Subcutaneous abdominal adipose tissue (tissue), 5 donors: Measurements from ENCODE around the gene GPC5.

Source experiments
- H3K27ac ChIP-seq: one replicate; pipeline ENCODE4 v1.7.0; 2013; ENCODE audit warnings: low read depth, mild to moderate bottlenecking, inconsistent platforms, low read length, moderate library complexity
- H3K27me3 ChIP-seq, 5 donors: one replicate each; pipeline ENCODE4 v1.7.0; 2013; ENCODE audit warnings: low read length in 5 of 5, inconsistent platforms in 1 of 5; ENCODE audit not compliant: control insufficient read depth in 5 of 5, insufficient read depth in 4 of 5
- H3K36me3 ChIP-seq, 5 donors: one replicate each; pipeline ENCODE4 v1.7.0; 2013; ENCODE audit warnings: low read length in 5 of 5; ENCODE audit not compliant: control insufficient read depth in 5 of 5, insufficient read depth in 5 of 5
- H3K4me1 ChIP-seq, 5 donors: one replicate each; pipeline ENCODE4 v1.7.0; 2013; ENCODE audit warnings: low read length in 5 of 5, mild to moderate bottlenecking in 3 of 5, moderate library complexity in 1 of 5; ENCODE audit not compliant: control insufficient read depth in 5 of 5, insufficient read depth in 5 of 5
- H3K4me3 ChIP-seq, 5 donors: one replicate each; pipeline ENCODE4 v1.7.0; 2013; ENCODE audit warnings: low read length in 5 of 5, low read depth in 1 of 5
- H3K9ac ChIP-seq, 5 donors: one replicate each; pipeline ENCODE4 v1.7.0; 2013; ENCODE audit warnings: low read length in 5 of 5, mild to moderate bottlenecking in 4 of 5, moderate library complexity in 3 of 5
- H3K9me3 ChIP-seq, 5 donors: one replicate each; pipeline ENCODE4 v1.7.0; 2013; ENCODE audit warnings: low read length in 5 of 5; ENCODE audit not compliant: control insufficient read depth in 5 of 5
- donor health status: healthy.
- donor health status: healthy.
- donor health status: healthy.
- donor health status: healthy.
- donor health status: healthy.

GPC5 gene

DNA sequence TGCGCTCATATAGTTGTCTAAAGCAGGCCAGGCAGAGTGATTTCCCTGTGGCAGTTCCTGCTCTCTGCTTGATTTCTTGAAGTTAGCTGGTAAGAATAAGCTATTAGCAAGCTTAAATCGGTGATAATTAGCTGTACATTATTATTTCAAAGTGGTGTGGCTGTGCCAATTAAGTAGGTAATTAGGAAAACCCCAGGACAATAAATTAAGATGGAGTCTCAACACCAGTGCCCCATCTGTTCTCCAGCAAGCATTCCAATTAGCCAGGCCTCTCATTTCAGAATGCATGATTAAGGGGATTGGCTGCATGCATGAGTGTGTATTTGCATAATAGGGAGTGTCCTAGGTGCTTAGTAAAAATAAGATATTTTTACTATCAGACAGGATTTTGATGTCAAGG, 342.3 kb downstream of the GPC5 start:
- Histone ChIP-seq H3K36me3 (no peaks in the 10 kb centered on the region), H3K27ac (no peak overlapping the region), H3K27me3 (no peaks in the 10 kb centered on the region), H3K4me3 (no peak overlapping the region), H3K9me3 (peaks cover 0 to 2% (median 0%) of the 10 kb centered on the region in 5 donors), H3K4me1 (no peaks in the 10 kb centered on the region), H3K9ac (no peak overlapping the region)

DNA sequence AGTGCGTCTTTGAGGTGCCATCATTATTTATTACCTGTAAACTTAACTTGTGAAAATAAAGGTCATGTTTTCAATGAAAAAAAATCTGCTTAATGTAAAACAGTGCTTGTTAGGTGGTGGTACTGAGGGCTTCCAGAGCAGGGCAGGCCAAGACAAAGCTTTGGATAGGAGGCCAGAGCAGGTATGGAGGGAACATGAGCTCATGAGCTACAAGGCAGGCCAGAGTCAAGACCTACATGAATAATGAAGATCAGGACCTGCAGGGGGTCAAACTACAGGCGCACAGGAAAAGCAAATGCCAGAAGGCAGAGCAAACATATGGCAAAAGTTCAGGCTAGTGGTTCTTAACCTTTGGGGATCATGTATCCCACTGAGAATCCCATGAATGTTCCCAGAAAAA, 343.5 kb downstream of the GPC5 start:
- Histone ChIP-seq H3K4me1 (no peaks in the 10 kb centered on the region), H3K4me3 (no peak overlapping the region), H3K9ac (no peak overlapping the region), H3K9me3 (peaks cover 0 to 2% (median 0%) of the 10 kb centered on the region in 5 donors), H3K27ac (no peak overlapping the region), H3K27me3 (no peaks in the 10 kb centered on the region), H3K36me3 (no peaks in the 10 kb centered on the region)

DNA sequence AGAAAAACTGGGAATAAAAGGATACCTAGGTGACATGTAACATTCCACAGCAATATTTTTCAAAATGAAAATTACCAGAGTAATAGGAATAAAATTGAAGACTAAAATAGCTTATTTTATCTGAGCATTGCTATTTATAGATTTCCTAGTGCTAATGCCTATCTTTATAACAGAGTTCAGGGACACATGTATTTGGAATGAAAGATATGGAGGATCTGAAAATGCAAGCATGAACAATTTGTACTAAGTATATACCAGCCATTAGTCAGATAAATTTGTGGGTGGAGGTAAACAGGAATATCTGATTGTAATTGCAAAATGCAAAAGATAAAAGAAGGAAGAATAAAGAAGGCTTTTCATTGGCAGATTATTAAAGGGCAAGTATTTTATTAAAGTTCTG, 345.9 kb downstream of the GPC5 start:
- H3K36me3 ChIP-seq: no peaks in the 10 kb centered on the region
- H3K9me3 ChIP-seq: peaks cover 0 to 4% (median 0%) of the 10 kb centered on the region in 5 donors
- no peak overlapping the region for H3K4me3 ChIP-seq

DNA sequence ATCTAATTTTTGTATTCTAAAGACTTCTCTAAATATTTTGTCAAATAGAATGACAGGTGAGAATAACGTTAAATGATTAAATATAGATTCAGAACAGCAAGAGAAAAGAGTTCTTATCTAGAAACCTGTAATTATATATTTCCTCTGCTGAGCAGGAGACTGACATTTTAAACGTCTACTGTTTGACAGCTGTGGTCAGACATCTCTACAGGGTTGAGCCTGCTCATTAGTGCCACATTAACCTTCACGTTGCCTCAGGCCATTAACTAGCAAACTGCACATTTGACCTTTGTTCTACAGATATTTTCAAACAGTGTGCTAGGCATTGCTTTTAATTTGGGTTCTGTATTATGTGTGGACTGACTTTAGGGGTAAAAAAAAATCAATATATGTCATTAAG, 347.5 kb downstream of the GPC5 start:
- Histone ChIP-seq H3K27ac (no peak overlapping the region), H3K36me3 (no peaks in the 10 kb centered on the region), H3K27me3 (no peaks in the 10 kb centered on the region), H3K4me3 (no peak overlapping the region), H3K9me3 (peaks cover 0 to 4% (median 0%) of the 10 kb centered on the region in 5 donors), H3K9ac (no peak overlapping the region), H3K4me1 (no peaks in the 10 kb centered on the region)

More for the DNA sequence above, 345.9 kb downstream of the GPC5 start:
- H3K9ac ChIP-seq: no peak overlapping the region
- H3K27ac ChIP-seq: no peak overlapping the region
- H3K27me3 ChIP-seq: no peaks in the 10 kb centered on the region
- no peaks in the 10 kb centered on the region for H3K4me1 ChIP-seq

DNA sequence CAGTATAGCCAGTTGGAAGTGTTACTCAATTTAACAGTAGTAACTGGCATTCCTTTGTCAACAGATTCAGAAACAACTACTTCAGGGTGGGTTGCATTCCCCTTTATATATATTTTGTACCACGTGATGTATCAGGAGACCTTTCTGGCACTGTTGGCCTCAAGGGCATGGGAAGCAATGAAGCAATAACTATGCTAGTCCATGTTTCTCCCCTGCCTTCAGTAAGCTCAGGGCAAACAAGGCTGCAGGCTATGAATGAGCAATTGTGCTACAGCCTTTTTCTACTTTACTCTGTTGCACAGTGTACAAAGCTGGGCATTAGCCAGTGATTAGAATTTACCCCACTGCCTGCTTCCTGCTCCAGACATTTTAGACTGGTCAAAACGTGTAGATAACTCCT, 348.8 kb downstream of the GPC5 start:
- Histone ChIP-seq H3K9ac (no peak overlapping the region), H3K4me3 (no peak overlapping the region), H3K27me3 (no peaks in the 10 kb centered on the region), H3K9me3 (peaks cover 0 to 4% (median 0%) of the 10 kb centered on the region in 5 donors), H3K36me3 (no peaks in the 10 kb centered on the region), H3K27ac (no peak overlapping the region), H3K4me1 (no peaks in the 10 kb centered on the region)

DNA sequence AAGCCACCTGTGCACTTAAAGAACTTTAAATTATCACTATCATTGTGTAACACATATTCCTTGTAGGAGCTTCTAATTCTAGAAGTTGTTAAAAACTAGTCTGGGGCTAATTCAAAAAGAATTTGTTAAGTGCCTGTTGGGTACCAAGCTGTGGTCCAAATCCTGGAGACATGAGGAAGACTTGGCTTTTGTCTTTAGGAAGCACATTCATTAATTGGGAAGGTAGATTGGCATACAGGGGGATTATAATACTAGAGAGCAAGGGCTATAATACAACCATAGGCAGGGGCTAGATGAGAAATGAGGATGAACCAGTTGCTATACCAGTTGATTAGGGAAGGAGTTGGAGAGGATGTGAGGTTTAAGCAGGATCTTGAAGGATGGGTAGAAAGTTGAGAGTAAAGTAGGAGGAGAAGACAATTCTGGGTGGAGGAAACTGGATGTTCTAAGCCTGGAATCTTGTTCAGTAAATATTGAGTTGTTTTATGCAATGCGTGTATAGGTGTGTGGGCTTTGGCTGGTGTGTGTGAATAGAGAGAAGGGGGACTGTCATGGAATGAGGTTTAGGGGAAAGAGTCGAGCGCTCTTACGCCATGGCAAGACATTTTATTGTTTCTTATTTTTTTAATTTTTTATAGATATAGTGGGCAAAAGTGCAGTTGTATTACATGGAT, 350.1 kb downstream of the GPC5 start:
- no peaks in the 10 kb centered on the region for H3K27me3 ChIP-seq
- H3K9ac ChIP-seq: no peak overlapping the region
- peaks cover 0 to 4% (median 0%) of the 10 kb centered on the region in 5 donors for H3K9me3 ChIP-seq
- no peaks in the 10 kb centered on the region for H3K4me1 ChIP-seq
- no peak overlapping the region for H3K4me3 ChIP-seq
- no peak overlapping the region for H3K27ac ChIP-seq
- no peaks in the 10 kb centered on the region for H3K36me3 ChIP-seq

DNA sequence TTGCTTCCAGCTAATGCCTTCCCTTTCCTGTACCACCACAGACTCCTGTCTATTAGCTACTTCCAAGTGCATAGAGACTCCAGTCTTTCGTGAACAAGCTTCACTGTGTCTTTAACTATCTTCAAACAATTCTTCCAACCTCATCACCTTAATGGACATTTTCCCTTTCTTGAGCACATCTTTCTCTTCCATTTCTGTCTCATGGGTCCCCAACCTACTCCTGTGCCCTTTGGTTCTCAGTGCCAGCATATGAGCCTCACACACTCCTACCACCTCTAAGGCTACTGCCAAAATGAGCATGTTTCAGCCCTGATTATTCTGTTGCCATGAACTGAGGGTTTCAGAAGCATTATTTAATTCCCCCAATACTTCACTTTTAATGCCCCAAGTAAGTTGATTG, 360.3 kb downstream of the GPC5 start:
- Histone ChIP-seq H3K4me3 (no peak overlapping the region), H3K9ac (no peak overlapping the region), H3K4me1 (peaks cover 0 to 3% (median 0%) of the 10 kb centered on the region in 5 donors), H3K27me3 (no peaks in the 10 kb centered on the region), H3K9me3 (no peaks in the 10 kb centered on the region), H3K36me3 (no peaks in the 10 kb centered on the region), H3K27ac (no peak overlapping the region)

DNA sequence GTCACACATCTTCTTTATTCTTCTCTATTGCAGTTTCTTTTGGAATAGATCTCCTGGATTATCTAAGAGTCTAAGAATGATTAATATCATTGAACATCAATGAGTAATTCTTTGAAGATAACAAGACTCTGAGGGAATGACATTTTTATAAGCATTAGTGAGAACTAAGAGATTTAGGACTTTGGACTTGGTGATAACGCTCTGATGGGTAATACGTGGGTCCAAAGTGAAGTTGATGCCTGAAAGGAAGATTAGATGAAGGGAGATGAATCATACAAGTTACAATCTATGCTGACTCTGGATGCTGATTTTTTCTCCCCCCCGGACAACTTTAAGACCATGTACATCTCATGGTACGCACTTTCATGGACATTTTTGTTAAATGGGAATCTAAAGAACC, 364.5 kb downstream of the GPC5 start:
- no peak overlapping the region for H3K27ac ChIP-seq
- H3K4me3 ChIP-seq: no peak overlapping the region
- H3K9ac ChIP-seq: no peak overlapping the region
- peaks cover 0 to 3% (median 0%) of the 10 kb centered on the region in 5 donors for H3K4me1 ChIP-seq
- no peaks in the 10 kb centered on the region for H3K9me3 ChIP-seq
- no peaks in the 10 kb centered on the region for H3K27me3 ChIP-seq
- no peaks in the 10 kb centered on the region for H3K36me3 ChIP-seq

DNA sequence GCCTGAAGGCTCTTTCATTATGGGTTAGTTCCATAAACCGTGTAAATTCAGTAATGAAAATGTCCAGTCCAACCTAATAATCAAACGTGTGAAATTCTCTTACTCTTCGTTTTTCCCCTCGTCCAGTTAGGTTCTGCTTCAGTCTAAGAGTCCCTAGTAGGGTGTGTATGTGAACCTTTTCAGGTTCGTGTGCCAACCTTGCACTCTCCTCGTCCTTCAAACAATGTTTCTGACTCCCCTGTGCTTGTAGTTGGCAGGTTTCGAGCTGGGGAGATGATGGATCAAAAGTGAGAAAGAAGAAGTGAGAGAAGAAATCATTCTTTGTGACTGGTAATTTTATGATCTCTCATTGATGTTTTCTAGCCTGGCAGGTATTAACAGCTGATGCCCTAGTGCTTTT, 366.1 kb downstream of the GPC5 start:
- H3K9ac ChIP-seq: no peak overlapping the region
- H3K4me3 ChIP-seq: no peak overlapping the region
- no peak overlapping the region for H3K27ac ChIP-seq
- no peaks in the 10 kb centered on the region for H3K27me3 ChIP-seq
- peaks cover 0 to 3% (median 0%) of the 10 kb centered on the region in 5 donors for H3K4me1 ChIP-seq
- no peaks in the 10 kb centered on the region for H3K9me3 ChIP-seq
- H3K36me3 ChIP-seq: no peaks in the 10 kb centered on the region

DNA sequence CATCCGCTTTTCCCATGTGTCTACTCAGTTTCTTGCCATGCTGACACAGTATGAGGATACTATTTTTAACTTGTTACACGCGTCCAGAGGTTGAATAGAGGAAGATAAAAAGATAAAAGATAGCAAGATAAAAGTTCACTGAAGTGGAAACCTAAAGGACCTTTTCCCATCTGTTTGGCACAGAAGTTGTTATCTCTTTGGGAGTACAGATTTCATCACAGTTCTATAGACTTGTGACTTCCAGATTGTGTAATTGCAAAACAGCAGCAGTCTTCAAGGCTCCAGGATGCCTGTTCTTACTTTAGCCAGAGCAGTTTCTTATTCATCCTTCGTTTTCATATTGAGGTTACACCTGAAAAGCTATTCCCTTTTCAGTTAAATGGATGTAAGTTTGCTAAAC, 369.2 kb downstream of the GPC5 start:
- Histone ChIP-seq H3K4me1 (no peaks in the 10 kb centered on the region), H3K4me3 (no peak overlapping the region), H3K27ac (no peak overlapping the region), H3K9ac (no peak overlapping the region), H3K27me3 (no peaks in the 10 kb centered on the region), H3K9me3 (no peaks in the 10 kb centered on the region), H3K36me3 (no peaks in the 10 kb centered on the region)
